ENCODE measurements around the gene FASTKD1.

DNA sequence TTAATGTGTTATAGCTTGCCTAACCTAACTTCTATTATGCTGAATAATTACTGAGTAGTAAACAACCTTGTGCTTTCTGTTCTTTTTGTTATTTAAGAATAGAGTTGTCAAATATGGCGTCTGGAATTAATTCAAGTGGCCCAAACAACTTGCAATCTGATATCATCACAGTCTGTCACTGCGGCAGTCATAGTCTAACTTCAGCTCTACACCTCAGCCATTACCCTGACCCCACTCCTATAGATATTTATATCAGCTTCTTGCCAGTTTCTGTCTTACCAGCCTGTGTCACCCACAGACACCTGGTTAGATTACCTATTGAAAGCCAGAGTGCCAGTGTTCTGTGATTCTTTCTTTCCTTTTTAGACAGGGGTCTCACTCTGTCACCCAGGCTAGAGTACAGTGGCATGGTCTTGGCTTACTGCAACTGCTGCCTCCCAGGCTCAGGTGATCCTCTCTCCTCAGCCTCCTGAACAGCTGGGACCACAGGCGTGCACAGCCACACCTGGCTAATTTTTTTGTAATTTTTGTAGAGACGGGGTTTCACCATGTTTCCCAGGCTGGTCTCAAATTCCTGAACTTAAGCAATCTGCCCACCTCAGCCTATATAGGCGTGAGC lies 78.2 kb downstream of the FASTKD1 start:
- no peak for TF ChIP-seq EZH2phosphoT487 (IDR thresholded peaks at IDR 0.05; ENCODE audit: borderline replicate concordance, low read length)
- TF ChIP-seq, protein P1, sequence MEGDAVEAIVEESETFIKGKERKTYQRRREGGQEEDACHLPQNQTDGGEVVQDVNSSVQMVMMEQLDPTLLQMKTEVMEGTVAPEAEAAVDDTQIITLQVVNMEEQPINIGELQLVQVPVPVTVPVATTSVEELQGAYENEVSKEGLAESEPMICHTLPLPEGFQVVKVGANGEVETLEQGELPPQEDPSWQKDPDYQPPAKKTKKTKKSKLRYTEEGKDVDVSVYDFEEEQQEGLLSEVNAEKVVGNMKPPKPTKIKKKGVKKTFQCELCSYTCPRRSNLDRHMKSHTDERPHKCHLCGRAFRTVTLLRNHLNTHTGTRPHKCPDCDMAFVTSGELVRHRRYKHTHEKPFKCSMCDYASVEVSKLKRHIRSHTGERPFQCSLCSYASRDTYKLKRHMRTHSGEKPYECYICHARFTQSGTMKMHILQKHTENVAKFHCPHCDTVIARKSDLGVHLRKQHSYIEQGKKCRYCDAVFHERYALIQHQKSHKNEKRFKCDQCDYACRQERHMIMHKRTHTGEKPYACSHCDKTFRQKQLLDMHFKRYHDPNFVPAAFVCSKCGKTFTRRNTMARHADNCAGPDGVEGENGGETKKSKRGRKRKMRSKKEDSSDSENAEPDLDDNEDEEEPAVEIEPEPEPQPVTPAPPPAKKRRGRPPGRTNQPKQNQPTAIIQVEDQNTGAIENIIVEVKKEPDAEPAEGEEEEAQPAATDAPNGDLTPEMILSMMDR (conservative IDR thresholded peaks at IDR 0.05; ENCODE audit: low read depth, low read length): no peak

All from PC-3 (cell line).